Mammary microvascular endothelial cell (primary cell): ENCODE measurements around the gene ST8SIA6. TPM values are rescaled to one million over a fixed set of nuclear protein-coding genes. Genes with fewer than 3 reads are reported as not detected.

ENCODE experiments used
- total RNA-seq: library from RNA; depleted of rRNA; stranded (reverse); fragments of >200 nt; gene quantifications from 2 replicates; pipeline ENCODE4 v1.2.3, GENCODE V29; 2015

ST8SIA6 gene, protein sequence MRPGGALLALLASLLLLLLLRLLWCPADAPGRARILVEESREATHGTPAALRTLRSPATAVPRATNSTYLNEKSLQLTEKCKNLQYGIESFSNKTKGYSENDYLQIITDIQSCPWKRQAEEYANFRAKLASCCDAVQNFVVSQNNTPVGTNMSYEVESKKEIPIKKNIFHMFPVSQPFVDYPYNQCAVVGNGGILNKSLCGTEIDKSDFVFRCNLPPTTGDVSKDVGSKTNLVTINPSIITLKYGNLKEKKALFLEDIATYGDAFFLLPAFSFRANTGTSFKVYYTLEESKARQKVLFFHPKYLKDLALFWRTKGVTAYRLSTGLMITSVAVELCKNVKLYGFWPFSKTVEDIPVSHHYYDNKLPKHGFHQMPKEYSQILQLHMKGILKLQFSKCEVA
- not detected in 2 replicates for total RNA-seq

DNA sequence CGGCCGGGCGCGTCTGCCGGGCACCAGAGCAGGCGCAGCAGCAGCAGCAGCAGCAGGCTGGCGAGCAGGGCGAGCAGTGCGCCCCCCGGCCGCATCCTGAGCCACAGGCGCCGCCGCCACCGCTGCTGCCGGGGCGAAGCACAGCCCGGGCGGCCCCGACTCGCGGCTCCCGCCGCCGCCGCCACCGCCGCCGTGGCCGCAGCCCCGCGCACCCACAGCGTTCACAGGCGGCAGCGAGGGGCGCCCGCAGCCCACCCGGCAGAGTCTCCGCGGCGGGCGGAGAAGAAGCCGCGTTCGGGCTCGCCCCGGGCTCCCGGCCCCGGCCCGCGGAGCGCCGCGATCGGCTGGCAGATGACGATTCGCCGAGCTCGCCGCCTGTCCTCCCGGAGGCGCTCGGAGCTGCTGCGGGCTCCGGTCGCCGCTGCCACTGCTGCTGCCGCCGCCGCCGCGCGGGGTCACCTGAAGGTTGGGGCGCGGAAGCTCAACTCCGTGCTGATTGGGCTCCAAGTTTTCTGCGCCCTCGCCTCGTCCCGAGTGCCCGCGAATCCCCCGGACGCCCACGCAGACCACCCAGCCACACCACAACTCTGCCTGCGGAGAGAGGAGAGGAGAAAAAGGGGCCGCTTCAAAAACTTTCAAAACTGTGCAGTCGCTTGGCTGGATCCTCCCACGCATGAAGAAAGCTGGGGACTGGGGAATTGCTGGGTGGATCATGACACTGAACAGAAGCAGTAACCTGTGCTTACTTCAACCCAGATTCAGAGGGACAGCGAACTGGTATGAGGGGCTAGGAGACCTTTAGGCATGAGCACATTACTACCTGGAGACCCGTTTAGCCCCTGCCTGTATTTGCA, at the start of gene ST8SIA6:
Gene ST8SIA6, minus strand, starts transcription at position 435 of the 854 bp plus-strand sequence. Its CDS starts 340 bp downstream, at position 95.

Other genes starting within 250 kb of the ST8SIA6 start
- gene VIM, start 226.4 kb downstream of the ST8SIA6 start, total RNA-seq: 6,184 and 6,269 TPM in 2 replicates
- 12.4 and 19.9 TPM in 2 replicates for gene HACD1, start 162.8 kb upstream of the ST8SIA6 start, total RNA-seq
- 17.7 and 21.5 TPM in 2 replicates for gene STAM, start 189.6 kb upstream of the ST8SIA6 start, total RNA-seq